Subcutaneous abdominal adipose tissue (tissue), 5 donors: ENCODE data around the gene MRPS22.

Experiments
- H3K27ac ChIP-seq: one replicate; pipeline ENCODE4 v1.7.0; 2013; ENCODE audit warnings: low read depth, mild to moderate bottlenecking, inconsistent platforms, low read length, moderate library complexity
- H3K27me3 ChIP-seq, 5 donors: one replicate each; pipeline ENCODE4 v1.7.0; 2013; ENCODE audit warnings: low read length in 5 of 5, inconsistent platforms in 1 of 5; ENCODE audit not compliant: control insufficient read depth in 5 of 5, insufficient read depth in 4 of 5
- H3K36me3 ChIP-seq, 5 donors: one replicate each; pipeline ENCODE4 v1.7.0; 2013; ENCODE audit warnings: low read length in 5 of 5; ENCODE audit not compliant: control insufficient read depth in 5 of 5, insufficient read depth in 5 of 5
- H3K4me1 ChIP-seq, 5 donors: one replicate each; pipeline ENCODE4 v1.7.0; 2013; ENCODE audit warnings: low read length in 5 of 5, mild to moderate bottlenecking in 3 of 5, moderate library complexity in 1 of 5; ENCODE audit not compliant: control insufficient read depth in 5 of 5, insufficient read depth in 5 of 5
- H3K4me3 ChIP-seq, 5 donors: one replicate each; pipeline ENCODE4 v1.7.0; 2013; ENCODE audit warnings: low read length in 5 of 5, low read depth in 1 of 5
- H3K9ac ChIP-seq, 5 donors: one replicate each; pipeline ENCODE4 v1.7.0; 2013; ENCODE audit warnings: low read length in 5 of 5, mild to moderate bottlenecking in 4 of 5, moderate library complexity in 3 of 5
- H3K9me3 ChIP-seq, 5 donors: one replicate each; pipeline ENCODE4 v1.7.0; 2013; ENCODE audit warnings: low read length in 5 of 5; ENCODE audit not compliant: control insufficient read depth in 5 of 5
- donor health status: healthy.
- donor health status: healthy.
- donor health status: healthy.
- donor health status: healthy.
- donor health status: healthy.

Gene MRPS22

DNA sequence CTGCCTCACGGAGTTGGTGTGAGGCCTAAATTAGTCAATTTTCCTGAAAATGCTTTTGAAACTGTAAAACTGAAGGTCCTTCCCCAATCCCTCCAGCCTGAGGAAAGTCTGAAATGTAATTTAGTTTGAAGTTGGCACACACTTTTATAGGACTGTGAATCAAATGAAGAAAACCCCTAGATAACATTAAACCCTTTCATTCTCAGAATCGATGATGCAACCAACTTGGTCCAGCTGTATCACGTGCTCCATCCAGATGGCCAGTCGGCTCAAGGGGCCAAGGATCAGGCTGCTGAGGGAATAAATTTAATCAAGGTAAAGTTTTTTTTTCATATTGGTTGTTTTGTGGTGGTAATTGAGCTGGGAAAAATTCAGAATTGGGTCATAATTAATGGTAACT, 11.7 kb downstream of the MRPS22 start:
- H3K4me3 ChIP-seq, result no peak overlapping the region
- peaks cover 73 to 97% (median 89%) of the 10 kb centered on the region in 5 donors for H3K36me3 ChIP-seq

DNA sequence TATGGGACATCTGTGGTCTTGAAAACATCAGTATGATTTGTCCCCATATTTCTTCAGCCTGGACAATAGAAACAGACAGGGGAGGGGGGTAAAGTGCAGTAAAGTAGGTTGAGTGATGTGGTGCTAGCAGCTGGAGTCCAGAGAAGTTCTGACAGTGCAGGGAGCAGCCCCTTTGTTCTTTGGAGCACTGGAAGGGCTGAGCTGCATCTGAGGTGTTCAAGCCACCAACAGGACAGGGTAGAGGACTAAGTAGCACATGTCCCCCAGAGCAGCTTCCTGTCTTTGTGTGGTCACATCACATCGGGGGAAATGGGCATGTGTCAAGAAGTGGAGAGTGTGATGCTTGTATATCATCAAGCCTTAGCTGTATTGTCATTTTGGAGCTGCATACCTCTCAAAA, 12.1 kb downstream of the MRPS22 start:
- peaks cover 75 to 97% (median 89%) of the 10 kb centered on the region in 5 donors for H3K36me3 ChIP-seq
- H3K4me1 ChIP-seq, result peaks cover 0 to 5% (median 0%) of the 10 kb centered on the region in 5 donors
- H3K9ac ChIP-seq, result no peak overlapping the region
- H3K27me3 ChIP-seq, result no peaks in the 10 kb centered on the region
- peak overlapping the region; percentile 69 for H3K27ac ChIP-seq
- no peaks in the 10 kb centered on the region for H3K9me3 ChIP-seq
- H3K4me3 ChIP-seq, result no peak overlapping the region

More for the DNA sequence above, 11.7 kb downstream of the MRPS22 start:
- peak overlapping the region; percentile 69 for H3K27ac ChIP-seq
- no peak overlapping the region for H3K9ac ChIP-seq
- no peaks in the 10 kb centered on the region for H3K27me3 ChIP-seq
- no peaks in the 10 kb centered on the region for H3K9me3 ChIP-seq
- H3K4me1 ChIP-seq, result peaks cover 0 to 5% (median 0%) of the 10 kb centered on the region in 5 donors

DNA sequence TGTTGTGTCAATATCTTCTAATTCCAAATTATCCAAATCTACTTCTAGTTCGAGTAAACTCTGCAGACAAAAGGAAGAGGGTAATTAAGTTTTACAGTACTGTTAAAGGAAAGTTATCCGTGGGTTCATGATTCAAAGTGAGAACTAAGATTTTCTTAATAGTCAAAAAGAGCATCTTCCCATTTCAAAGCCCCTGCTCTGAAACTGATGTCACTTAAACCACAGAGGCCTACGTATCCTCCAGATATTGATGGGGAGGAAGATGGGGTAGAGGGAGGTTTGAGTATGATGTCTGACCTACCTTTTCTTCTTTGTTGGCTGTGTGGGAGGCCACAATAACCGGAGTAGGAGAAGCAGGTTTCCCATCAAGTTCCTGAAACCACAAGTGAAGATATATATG, 14.1 kb downstream of the MRPS22 start:
- Histone ChIP-seq H3K27ac (no peak overlapping the region), H3K4me1 (peaks cover 0 to 5% (median 0%) of the 10 kb centered on the region in 5 donors), H3K36me3 (peaks cover 73 to 93% (median 87%) of the 10 kb centered on the region in 5 donors), H3K4me3 (no peak overlapping the region), H3K9me3 (no peaks in the 10 kb centered on the region), H3K27me3 (no peaks in the 10 kb centered on the region), H3K9ac (no peak overlapping the region)

DNA sequence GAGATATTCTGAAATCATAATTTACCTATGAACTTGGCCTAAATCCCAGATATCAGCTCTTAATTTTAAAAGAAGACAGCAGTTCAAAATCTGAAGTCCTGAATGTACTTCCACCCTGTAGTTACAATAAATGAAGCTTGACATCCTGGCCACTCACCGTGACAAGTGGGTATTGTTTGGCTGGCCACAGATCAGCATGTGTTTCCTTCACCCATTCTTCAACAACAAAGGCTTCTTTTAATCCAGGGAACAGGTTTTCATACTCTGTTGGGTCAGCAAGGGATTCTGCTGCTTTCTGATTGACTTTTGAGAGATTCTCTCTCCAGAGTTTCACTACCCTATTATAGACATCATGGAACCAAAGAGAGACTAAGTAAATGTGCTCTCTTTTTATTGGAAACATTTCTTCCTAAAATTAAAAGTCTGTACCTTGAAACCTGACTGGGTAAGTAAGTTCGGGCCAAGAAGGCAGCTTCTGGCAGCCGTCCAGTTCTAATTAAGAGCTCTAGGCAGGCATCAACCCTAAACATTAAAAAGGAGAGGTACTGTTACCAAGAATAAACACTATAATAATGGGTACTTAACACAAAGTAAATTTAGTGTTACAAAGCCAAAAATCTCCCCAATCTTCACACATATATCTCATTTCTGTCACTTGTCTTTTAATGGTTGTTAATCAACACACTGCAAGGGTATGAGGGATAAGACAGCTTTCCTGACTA, 15.2 kb downstream of the MRPS22 start:
- no peak overlapping the region for H3K4me3 ChIP-seq
- no peak overlapping the region for H3K9ac ChIP-seq
- H3K9me3 ChIP-seq, result no peaks in the 10 kb centered on the region
- H3K27me3 ChIP-seq, result no peaks in the 10 kb centered on the region
- no peak overlapping the region for H3K27ac ChIP-seq
- peaks cover 0 to 5% (median 0%) of the 10 kb centered on the region in 5 donors for H3K4me1 ChIP-seq
- peaks cover 75 to 97% (median 92%) of the 10 kb centered on the region in 5 donors for H3K36me3 ChIP-seq

DNA sequence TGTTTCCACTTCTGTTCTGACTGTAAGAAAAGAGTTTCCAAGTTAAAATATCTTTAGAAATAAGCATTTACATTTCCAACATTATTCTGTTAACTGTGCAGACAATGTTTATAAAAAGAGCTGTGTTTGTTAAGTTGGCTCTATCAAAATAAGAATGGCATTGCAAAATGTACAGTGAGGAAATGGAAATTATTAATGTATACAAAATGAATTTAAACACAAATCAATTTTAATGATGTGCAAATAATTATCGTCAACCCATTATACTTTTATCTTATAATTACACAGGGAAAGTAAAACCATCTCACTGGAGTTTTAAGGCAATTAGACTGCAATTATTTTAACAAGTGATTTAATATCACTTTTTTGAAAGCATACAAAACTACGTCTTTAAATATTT, 17.5 kb downstream of the MRPS22 start:
- Histone ChIP-seq H3K9ac (no peak overlapping the region), H3K27ac (no peak overlapping the region), H3K36me3 (peaks cover 85 to 98% (median 94%) of the 10 kb centered on the region in 5 donors), H3K9me3 (no peaks in the 10 kb centered on the region), H3K4me3 (no peak overlapping the region), H3K27me3 (no peaks in the 10 kb centered on the region), H3K4me1 (no peaks in the 10 kb centered on the region)

DNA sequence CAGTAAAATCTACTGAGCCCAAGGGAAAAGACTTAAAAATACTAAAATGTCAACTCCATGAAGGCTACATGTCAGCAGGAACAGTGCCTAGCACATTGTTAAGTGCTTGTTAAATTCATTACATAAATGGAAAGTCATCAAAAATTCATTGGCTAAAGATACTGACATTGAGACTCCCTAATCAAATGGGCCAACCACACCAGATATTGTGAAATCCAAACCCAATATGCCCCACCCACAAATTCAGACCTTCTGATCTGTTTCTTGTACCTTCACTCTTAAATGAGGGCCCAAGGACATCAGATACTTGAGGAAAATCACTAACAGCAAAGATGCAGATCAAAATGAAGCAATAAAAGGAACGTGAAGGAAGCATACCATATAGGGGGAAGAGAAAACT, 20.7 kb downstream of the MRPS22 start:
- no peak overlapping the region for H3K9ac ChIP-seq
- peaks cover 85 to 95% (median 85%) of the 10 kb centered on the region in 5 donors for H3K36me3 ChIP-seq
- peak overlapping the region; percentile 12 for H3K27ac ChIP-seq
- no peaks in the 10 kb centered on the region for H3K27me3 ChIP-seq
- no peak overlapping the region for H3K4me3 ChIP-seq
- H3K4me1 ChIP-seq, result no peaks in the 10 kb centered on the region
- no peaks in the 10 kb centered on the region for H3K9me3 ChIP-seq

DNA sequence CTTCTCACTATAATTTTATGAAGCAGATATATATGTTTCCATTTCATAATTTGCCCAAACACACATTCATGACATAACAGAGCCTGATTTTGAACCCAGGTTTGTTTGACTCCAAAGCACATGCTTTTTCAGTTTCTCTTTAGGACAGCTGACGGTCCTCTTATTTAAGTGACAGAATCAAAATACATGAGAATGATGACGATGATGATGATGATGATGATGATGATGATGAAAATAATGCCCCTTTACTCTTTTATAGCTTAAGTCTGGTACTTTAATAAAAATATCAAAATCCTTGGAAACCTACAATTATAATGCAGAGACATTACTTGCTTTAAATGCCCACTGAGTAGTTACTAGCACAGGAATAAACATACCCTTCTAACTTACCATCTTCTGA, 30.3 kb downstream of the MRPS22 start:
- no peak overlapping the region for H3K9ac ChIP-seq
- H3K9me3 ChIP-seq, result no peaks in the 10 kb centered on the region
- no peaks in the 10 kb centered on the region for H3K27me3 ChIP-seq
- H3K27ac ChIP-seq, result no peak overlapping the region
- H3K36me3 ChIP-seq, result peaks cover 78 to 93% (median 85%) of the 10 kb centered on the region in 5 donors
- H3K4me1 ChIP-seq, result no peaks in the 10 kb centered on the region
- H3K4me3 ChIP-seq, result no peak overlapping the region

DNA sequence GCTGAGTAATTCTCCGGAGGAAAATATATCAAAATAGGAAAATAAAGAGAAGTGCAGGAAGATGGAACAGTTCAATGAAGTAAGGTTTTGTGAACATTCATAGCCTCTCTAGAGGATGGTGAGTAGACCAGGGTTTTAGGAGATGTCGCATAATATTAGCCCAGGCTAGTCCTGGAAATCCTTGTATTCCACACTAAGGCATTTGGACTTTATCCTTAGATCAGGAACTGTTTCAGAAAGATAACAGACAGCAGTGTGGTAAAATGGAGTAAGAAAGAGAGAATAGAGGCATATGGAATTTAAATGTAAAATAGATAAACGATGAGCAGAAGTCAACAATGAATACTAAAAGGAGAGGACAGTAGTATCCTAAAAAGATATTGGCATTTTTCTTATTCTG, 33.6 kb downstream of the MRPS22 start:
- H3K4me3 ChIP-seq, result no peak overlapping the region
- H3K27ac ChIP-seq, result no peak overlapping the region
- H3K4me1 ChIP-seq, result no peaks in the 10 kb centered on the region
- peaks cover 66 to 90% (median 78%) of the 10 kb centered on the region in 5 donors for H3K36me3 ChIP-seq
- H3K9me3 ChIP-seq, result no peaks in the 10 kb centered on the region
- no peak overlapping the region for H3K9ac ChIP-seq
- H3K27me3 ChIP-seq, result no peaks in the 10 kb centered on the region

DNA sequence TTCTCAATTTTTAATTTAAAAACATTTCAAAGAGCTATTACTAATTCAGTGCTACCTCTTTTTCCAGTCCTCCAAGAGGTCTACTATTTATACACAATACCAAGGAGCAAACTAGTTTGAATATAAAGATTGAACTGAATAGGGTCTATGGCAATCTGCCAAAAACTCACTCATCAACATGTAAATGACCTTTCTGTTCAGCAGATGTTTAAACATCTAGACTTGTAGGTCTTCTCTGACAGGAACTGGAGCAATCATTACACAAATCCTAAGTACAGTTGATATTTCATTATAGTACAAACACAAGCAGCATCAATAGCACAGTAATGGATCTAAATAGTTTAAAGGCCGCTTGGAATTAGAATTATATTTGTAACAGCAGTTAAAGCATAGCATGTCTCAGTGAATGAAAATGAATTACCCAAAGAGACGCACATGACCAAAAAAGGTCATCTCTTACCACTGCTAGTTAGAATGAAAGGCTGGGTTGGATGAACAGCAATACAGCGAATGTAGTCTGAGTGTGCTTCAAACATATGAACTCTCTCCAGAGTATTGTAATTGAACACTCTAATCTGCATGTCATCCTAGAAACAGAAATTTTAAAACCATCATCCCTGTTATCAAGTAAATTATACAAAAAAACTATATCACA, 34.9 kb downstream of the MRPS22 start:
- Histone ChIP-seq H3K36me3 (peaks cover 56 to 82% (median 71%) of the 10 kb centered on the region in 5 donors), H3K27me3 (no peaks in the 10 kb centered on the region), H3K4me1 (no peaks in the 10 kb centered on the region), H3K27ac (no peak overlapping the region), H3K9me3 (no peaks in the 10 kb centered on the region), H3K4me3 (no peak overlapping the region), H3K9ac (no peak overlapping the region)

DNA sequence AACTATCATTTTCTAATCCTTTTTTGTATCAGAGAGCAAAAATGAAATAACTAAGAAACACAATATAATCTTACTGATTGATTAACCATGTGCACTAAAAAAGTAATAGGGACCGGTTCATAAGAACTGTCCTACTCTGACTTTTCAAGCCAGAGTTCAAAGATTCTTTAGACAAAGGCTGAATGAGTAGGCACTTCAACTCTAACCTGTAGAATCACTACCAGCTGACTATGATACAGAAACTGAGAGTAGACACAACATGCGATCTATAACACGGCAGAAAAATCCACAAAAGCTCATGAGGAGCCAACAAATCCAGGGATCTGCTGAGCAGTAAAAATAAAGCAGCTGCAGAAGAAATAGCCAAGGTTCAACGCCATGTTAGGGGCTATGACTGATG, 36.8 kb downstream of the MRPS22 start:
- Histone ChIP-seq H3K9ac (no peak overlapping the region), H3K9me3 (no peaks in the 10 kb centered on the region), H3K4me1 (peaks cover 0 to 3% (median 0%) of the 10 kb centered on the region in 5 donors), H3K27me3 (no peaks in the 10 kb centered on the region), H3K27ac (no peak overlapping the region), H3K4me3 (no peak overlapping the region), H3K36me3 (peaks cover 42 to 67% (median 53%) of the 10 kb centered on the region in 5 donors)
